Measurements from ENCODE around the gene GBP1. TPM values are rescaled to one million over a fixed set of nuclear protein-coding genes. Genes with fewer than 3 reads are reported as not detected.
A peak's percentile ranks its signal among the peaks of the same experiment; 100 is the strongest.
"Not testable (repeated sequence)": the region's sequence is repeated elsewhere in the genome, so short reads cannot be mapped to it uniquely, and the experiment has no call there.

GBP1 gene
- total and polyA plus RNA-seq, 2 experiments from 2014 or later: 19.2 to 25.2 TPM

DNA sequence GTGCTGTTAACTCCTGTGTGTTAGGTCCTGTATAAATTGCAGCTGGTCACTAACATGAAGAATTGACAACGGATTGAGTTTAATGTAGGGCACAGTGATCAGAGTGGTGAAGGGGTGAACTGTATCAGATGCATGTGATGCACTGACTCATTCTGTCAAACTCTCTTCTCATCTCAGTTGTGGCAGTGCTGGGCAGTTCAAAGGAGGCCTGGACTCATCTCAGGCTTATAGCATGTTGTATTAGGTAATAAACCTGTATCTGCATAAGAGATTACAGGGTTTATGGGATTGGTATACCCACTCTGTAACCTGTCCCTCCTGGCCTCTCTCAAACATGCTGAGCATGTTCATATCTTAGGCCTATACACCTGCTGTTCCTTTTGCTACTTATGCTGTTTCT lies 29.9 kb downstream of the GBP1 start:
- Histone ChIP-seq H3K27me3 (replicated peaks; ENCODE audit: insufficient read depth) (no peaks in the 10 kb centered on the region), H3K4me1 (ENCODE audit: insufficient read depth) (no peaks in the 10 kb centered on the region), H3F3A (ENCODE audit: insufficient read depth) (no peaks in the 10 kb centered on the region), H3K4me2 (ENCODE audit: unreplicated experiment) (no peak overlapping the region), H3K9ac (no peak overlapping the region), H2AFZ (no peak overlapping the region), H4K20me1 (ENCODE audit: insufficient read depth) (no peaks in the 10 kb centered on the region), H3K27ac (no peak overlapping the region), H3K4me3 (no peak overlapping the region), H3K9me2 (ENCODE audit: insufficient read depth) (no peaks in the 10 kb centered on the region), H3K36me3 (ENCODE audit: low read depth) (no peaks in the 10 kb centered on the region), H3K9me3 (ENCODE audit: low read depth) (no peaks in the 10 kb centered on the region), H3K79me2 (ENCODE audit: insufficient read depth) (no peaks in the 10 kb centered on the region)
- TF ChIP-seq EZH2phosphoT487 (IDR thresholded peaks at IDR 0.05; ENCODE audit: insufficient read depth, low read depth) (no peak), EZH2 (IDR thresholded peaks at IDR 0.05; ENCODE audit: insufficient read depth, poor library complexity, severe bottlenecking) (no peak)
- no peak for DNase-seq
- 25 to 35% methylated on average over 1 of the region's 1 CpG for WGBS, 2 experiments (ENCODE audit: low coverage in 1 of 2, low lambda C conversion rate in 2 of 2, missing lambda C conversion rate in 2 of 2)
- in situ Hi-C loops (cut with MboI): no loop called here

GRCh38 chr1:89034004-89034403 lies 31.0 kb downstream of the GBP1 start:
- H2AFZ ChIP-seq; DNase-seq; H3K4me1 ChIP-seq (ENCODE audit: insufficient read depth); H3K4me2 ChIP-seq (ENCODE audit: unreplicated experiment); H3K9me3 ChIP-seq (ENCODE audit: low read depth); H4K20me1 ChIP-seq (ENCODE audit: insufficient read depth); in situ Hi-C loops (cut with MboI); H3K79me2 ChIP-seq (ENCODE audit: insufficient read depth); H3K36me3 ChIP-seq (ENCODE audit: low read depth); H3F3A ChIP-seq (ENCODE audit: insufficient read depth); H3K9ac ChIP-seq; H3K27me3 ChIP-seq (replicated peaks; ENCODE audit: insufficient read depth); H3K27ac ChIP-seq; H3K9me2 ChIP-seq (ENCODE audit: insufficient read depth); H3K4me3 ChIP-seq: not testable (repeated sequence)
- WGBS, 2 experiments (ENCODE audit: low coverage in 1 of 2, low lambda C conversion rate in 2 of 2, missing lambda C conversion rate in 2 of 2): 74 to 77% methylated on average over 5 of the region's 5 CpGs

- H3K4me3 ChIP-seq; in situ Hi-C loops (cut with MboI): not testable (repeated sequence)
These were observed 36.0 kb downstream of the GBP1 start for GRCh38 chr1:89029051-89029450.

DNA sequence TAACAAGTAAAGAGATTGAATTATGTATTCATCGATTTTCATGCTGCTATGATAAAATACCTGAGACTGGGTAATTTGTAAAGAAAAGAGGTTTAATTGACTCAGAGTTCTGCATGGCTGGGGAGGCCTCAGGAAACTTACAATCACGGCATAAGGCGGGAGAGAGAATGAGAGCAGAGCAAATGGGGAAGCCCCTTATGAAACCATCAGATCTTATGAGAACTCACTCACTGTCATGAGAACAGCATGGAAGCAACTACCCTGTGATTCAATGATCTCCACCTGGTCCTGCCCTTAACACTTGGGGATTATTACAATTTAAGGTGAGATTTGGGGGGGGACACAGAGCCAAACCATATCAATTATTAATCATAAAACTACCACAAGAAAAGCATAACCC lies 39.1 kb downstream of the GBP1 start:
- no peak overlapping the region for H3K27ac ChIP-seq
- no peaks in the 10 kb centered on the region for H3K27me3 ChIP-seq (replicated peaks; ENCODE audit: insufficient read depth)
- H3K36me3 ChIP-seq (ENCODE audit: low read depth): no peaks in the 10 kb centered on the region
- no peaks in the 10 kb centered on the region for H3K9me2 ChIP-seq (ENCODE audit: insufficient read depth)
- H3K4me2 ChIP-seq (ENCODE audit: unreplicated experiment): no peak overlapping the region
- no peaks in the 10 kb centered on the region for H3K9me3 ChIP-seq (ENCODE audit: low read depth)
- H3K9ac ChIP-seq: no peak overlapping the region
- TF ChIP-seq EZH2 (IDR thresholded peaks at IDR 0.05; ENCODE audit: insufficient read depth, poor library complexity, severe bottlenecking): no peak
- TF ChIP-seq EZH2phosphoT487 (IDR thresholded peaks at IDR 0.05; ENCODE audit: insufficient read depth, low read depth): no peak
- in situ Hi-C loops (cut with MboI): no loop called here
- H3K4me3 ChIP-seq: no peak overlapping the region
- no peak overlapping the region for H2AFZ ChIP-seq
- 92 to 95% methylated on average over 3 of the region's 3 CpGs for WGBS, 2 experiments (ENCODE audit: low coverage in 1 of 2, low lambda C conversion rate in 2 of 2, missing lambda C conversion rate in 2 of 2)
- DNase-seq: no peak
- no peaks in the 10 kb centered on the region for H4K20me1 ChIP-seq (ENCODE audit: insufficient read depth)
- H3K4me1 ChIP-seq (ENCODE audit: insufficient read depth): peaks cover 14% of the 10 kb centered on the region
- peaks cover 22% of the 10 kb centered on the region for H3F3A ChIP-seq (ENCODE audit: insufficient read depth)
- H3K79me2 ChIP-seq (ENCODE audit: insufficient read depth): peaks cover 16% of the 10 kb centered on the region

More at GRCh38 chr1:89029051-89029450, 36.0 kb downstream of the GBP1 start:
- H4K20me1 ChIP-seq (ENCODE audit: insufficient read depth); H2AFZ ChIP-seq; DNase-seq; H3K9ac ChIP-seq; H3K36me3 ChIP-seq (ENCODE audit: low read depth); H3K79me2 ChIP-seq (ENCODE audit: insufficient read depth); H3K4me1 ChIP-seq (ENCODE audit: insufficient read depth); H3K4me2 ChIP-seq (ENCODE audit: unreplicated experiment); H3K27me3 ChIP-seq (replicated peaks; ENCODE audit: insufficient read depth); H3K9me3 ChIP-seq (ENCODE audit: low read depth); H3F3A ChIP-seq (ENCODE audit: insufficient read depth); H3K27ac ChIP-seq; H3K9me2 ChIP-seq (ENCODE audit: insufficient read depth): not testable (repeated sequence)
- WGBS, 2 experiments (ENCODE audit: low coverage in 1 of 2, low lambda C conversion rate in 2 of 2, missing lambda C conversion rate in 2 of 2): 72 to 75% methylated on average over 2 of the region's 2 CpGs

- no peak for DNase-seq
- in situ Hi-C loops (cut with MboI): no loop called here
- H3K4me1 ChIP-seq (ENCODE audit: insufficient read depth): peaks cover 25% of the 10 kb centered on the region
- peak overlapping the region; percentile 98 for H3K4me2 ChIP-seq (ENCODE audit: unreplicated experiment)
- no peaks in the 10 kb centered on the region for H4K20me1 ChIP-seq (ENCODE audit: insufficient read depth)
- peak overlapping the region; percentile 96 for H2AFZ ChIP-seq
- no peaks in the 10 kb centered on the region for H3K9me2 ChIP-seq (ENCODE audit: insufficient read depth)
- H3K36me3 ChIP-seq (ENCODE audit: low read depth): peaks cover 8% of the 10 kb centered on the region; the same call in 1 of the 2 replicates
- peak overlapping the region; percentile 85 for H3K9ac ChIP-seq
- no peaks in the 10 kb centered on the region for H3K9me3 ChIP-seq (ENCODE audit: low read depth)
- H3F3A ChIP-seq (ENCODE audit: insufficient read depth): peaks cover 22% of the 10 kb centered on the region
- H3K4me3 ChIP-seq: peak overlapping the region; percentile 99
- no peaks in the 10 kb centered on the region for H3K27me3 ChIP-seq (replicated peaks; ENCODE audit: insufficient read depth)
- peaks cover 43% of the 10 kb centered on the region for H3K79me2 ChIP-seq (ENCODE audit: insufficient read depth)
- no peak for TF ChIP-seq EZH2phosphoT487 (IDR thresholded peaks at IDR 0.05; ENCODE audit: insufficient read depth, low read depth)
- TF ChIP-seq EZH2 (IDR thresholded peaks at IDR 0.05; ENCODE audit: insufficient read depth, poor library complexity, severe bottlenecking): no peak
- H3K27ac ChIP-seq: peak overlapping the region; percentile 80
These were observed 42.0 kb downstream of the GBP1 start for GRCh38 chr1:89023026-89023425.
